OCI-LY3 (cell line): ENCODE measurements around the gene EYA2.

Experiments
- EZH2phosphoT487 ChIP-seq: fragments of 200-600 bp; shearing (Covaris generic); IDR thresholded peaks from 2 replicates; pipeline ENCODE4 v1.6.1; 2018; ENCODE audit warnings: antibody characterized with exemption, mixed run types, low read depth
- TF ChIP-seq, protein P1 (sequence below): fragments of 200-600, 300-600 bp; sonication (generic); IDR thresholded peaks from 2 replicates; pipeline ENCODE4 v1.5.1; 2014; ENCODE audit warnings: antibody characterized with exemption, low read length, low read depth

DNA sequence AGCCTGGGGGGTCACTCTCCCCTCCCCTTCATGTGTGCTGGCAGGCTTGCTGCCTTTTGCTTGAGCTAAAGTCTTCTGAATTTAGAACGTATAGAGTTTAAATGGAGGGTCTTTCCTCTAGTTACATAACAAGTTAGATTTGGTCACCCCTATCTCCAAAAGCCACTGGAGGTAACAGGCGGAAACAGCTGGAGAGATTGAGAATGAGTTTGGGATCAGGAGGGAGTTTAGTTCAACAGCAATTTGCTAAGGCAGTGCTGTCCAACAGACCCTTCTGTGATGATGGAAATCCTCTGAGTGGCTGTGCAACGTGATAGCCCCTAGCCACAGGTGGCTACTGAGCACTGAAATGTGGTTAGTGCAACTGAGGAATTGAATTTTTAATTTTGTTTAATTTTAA lies 132.8 kb downstream of the EYA2 start:
- TF ChIP-seq, protein P1, sequence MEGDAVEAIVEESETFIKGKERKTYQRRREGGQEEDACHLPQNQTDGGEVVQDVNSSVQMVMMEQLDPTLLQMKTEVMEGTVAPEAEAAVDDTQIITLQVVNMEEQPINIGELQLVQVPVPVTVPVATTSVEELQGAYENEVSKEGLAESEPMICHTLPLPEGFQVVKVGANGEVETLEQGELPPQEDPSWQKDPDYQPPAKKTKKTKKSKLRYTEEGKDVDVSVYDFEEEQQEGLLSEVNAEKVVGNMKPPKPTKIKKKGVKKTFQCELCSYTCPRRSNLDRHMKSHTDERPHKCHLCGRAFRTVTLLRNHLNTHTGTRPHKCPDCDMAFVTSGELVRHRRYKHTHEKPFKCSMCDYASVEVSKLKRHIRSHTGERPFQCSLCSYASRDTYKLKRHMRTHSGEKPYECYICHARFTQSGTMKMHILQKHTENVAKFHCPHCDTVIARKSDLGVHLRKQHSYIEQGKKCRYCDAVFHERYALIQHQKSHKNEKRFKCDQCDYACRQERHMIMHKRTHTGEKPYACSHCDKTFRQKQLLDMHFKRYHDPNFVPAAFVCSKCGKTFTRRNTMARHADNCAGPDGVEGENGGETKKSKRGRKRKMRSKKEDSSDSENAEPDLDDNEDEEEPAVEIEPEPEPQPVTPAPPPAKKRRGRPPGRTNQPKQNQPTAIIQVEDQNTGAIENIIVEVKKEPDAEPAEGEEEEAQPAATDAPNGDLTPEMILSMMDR = no peak
- TF ChIP-seq EZH2phosphoT487 = no peak
